ENCODE data around the gene SHANK1. TPM values are rescaled to one million over a fixed set of nuclear protein-coding genes. Genes with fewer than 3 reads are reported as not detected.

SHANK1 gene
- polyA plus RNA-seq, 3 donors: not detected

DNA sequence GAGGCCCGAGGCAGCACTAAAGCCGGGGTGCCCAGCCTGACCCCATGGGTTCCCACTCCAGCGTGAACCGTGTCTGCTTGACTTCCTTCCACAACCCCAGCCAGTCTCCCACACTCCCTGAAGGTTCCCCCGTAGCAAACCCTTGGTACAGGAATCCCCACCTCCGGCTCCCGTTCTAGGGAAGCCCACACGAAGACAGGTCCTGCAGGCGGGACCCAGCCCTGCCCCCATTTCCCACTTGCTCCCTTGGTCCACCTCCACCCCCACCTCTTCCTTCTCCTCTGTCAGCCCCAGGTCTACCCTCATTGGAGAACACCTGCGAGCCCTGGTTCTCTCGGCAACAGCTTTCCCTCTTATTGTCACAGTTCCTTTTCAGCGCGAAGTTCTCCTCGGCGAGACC is 46.5 kb downstream of the SHANK1 start:
- TF ChIP-seq, protein P1, sequence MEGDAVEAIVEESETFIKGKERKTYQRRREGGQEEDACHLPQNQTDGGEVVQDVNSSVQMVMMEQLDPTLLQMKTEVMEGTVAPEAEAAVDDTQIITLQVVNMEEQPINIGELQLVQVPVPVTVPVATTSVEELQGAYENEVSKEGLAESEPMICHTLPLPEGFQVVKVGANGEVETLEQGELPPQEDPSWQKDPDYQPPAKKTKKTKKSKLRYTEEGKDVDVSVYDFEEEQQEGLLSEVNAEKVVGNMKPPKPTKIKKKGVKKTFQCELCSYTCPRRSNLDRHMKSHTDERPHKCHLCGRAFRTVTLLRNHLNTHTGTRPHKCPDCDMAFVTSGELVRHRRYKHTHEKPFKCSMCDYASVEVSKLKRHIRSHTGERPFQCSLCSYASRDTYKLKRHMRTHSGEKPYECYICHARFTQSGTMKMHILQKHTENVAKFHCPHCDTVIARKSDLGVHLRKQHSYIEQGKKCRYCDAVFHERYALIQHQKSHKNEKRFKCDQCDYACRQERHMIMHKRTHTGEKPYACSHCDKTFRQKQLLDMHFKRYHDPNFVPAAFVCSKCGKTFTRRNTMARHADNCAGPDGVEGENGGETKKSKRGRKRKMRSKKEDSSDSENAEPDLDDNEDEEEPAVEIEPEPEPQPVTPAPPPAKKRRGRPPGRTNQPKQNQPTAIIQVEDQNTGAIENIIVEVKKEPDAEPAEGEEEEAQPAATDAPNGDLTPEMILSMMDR (IDR thresholded peaks at IDR 0.05): no peak
- Mint-ChIP-seq H3K9me3 (peaks cover 0 to 24% (median 11%) of the 10 kb centered on the region in 7 donors), H3K4me1 (no peaks in the 10 kb centered on the region), H3K4me3 (peak overlapping the region in 1 of 2 donors; percentile 18), H3K27me3 (ENCODE audit: low read depth in 3 of 3) (peaks cover 56 to 78% (median 64%) of the 10 kb centered on the region in 3 donors), H3K36me3 (peaks cover 1 to 2% of the 10 kb centered on the region in 2 donors), H3K27ac (no peak overlapping the region)
- WGBS (ENCODE audit: insufficient coverage): 26% methylated on average over 15 of the region's 15 CpGs
- DNase-seq: no peak
- intact Hi-C loops (cut with micrococcal nuclease): no loop called here
- H3K36me3 ChIP-seq (replicated peaks in 1 of 2; ENCODE audit: control insufficient read depth in 1 of 2, insufficient read depth in 2 of 2, low read length in 2 of 2): no peaks in the 10 kb centered on the region
- H3K27me3 ChIP-seq (ENCODE audit: control insufficient read depth in 2 of 2, insufficient read depth in 2 of 2, low read length in 2 of 2): peaks cover 10 to 42% of the 10 kb centered on the region in 2 donors
- H3K27ac ChIP-seq (ENCODE audit: low read depth in 1 of 2, low read length in 2 of 2): no peak overlapping the region
- H2AFZ ChIP-seq (ENCODE audit: insufficient read depth, low read depth, low read length, poor library complexity, severe bottlenecking): no peak overlapping the region
- H3K4me2 ChIP-seq (replicated peaks; ENCODE audit: extremely low read depth, low read length, poor library complexity, severe bottlenecking): no peak overlapping the region
- H3K4me3 ChIP-seq (replicated peaks in 1 of 3; ENCODE audit: low read depth in 2 of 3, low read length in 3 of 3): no peak overlapping the region
- peaks cover 0 to 3% of the 10 kb centered on the region in 2 donors for H3K9me3 ChIP-seq (replicated peaks in 1 of 2; ENCODE audit: control insufficient read depth in 1 of 2, insufficient read depth in 1 of 2, low read length in 2 of 2)
- H3K9ac ChIP-seq (ENCODE audit: insufficient read depth, low read length, poor library complexity, severe bottlenecking): no peak overlapping the region
- H3K4me1 ChIP-seq (ENCODE audit: control insufficient read depth in 1 of 2, insufficient read depth in 2 of 2, low read length in 2 of 2): no peaks in the 10 kb centered on the region
- no peaks in the 10 kb centered on the region for H3K79me2 ChIP-seq (ENCODE audit: insufficient read depth, low read length)
- no peaks in the 10 kb centered on the region for H4K20me1 ChIP-seq (ENCODE audit: insufficient read depth, low read length)

GRCh38 chr19:50670102-50670380 is 49.6 kb downstream of the SHANK1 start:
- H3K27ac Mint-ChIP-seq: no peak overlapping the region
- no peak overlapping the region for H2AFZ ChIP-seq (ENCODE audit: insufficient read depth, low read depth, low read length, poor library complexity, severe bottlenecking)
- peaks cover 25 to 64% of the 10 kb centered on the region in 2 donors for H3K27me3 ChIP-seq (ENCODE audit: control insufficient read depth in 2 of 2, insufficient read depth in 2 of 2, low read length in 2 of 2)
- no peak overlapping the region for H3K9ac ChIP-seq (ENCODE audit: insufficient read depth, low read length, poor library complexity, severe bottlenecking)
- H3K9me3 ChIP-seq (replicated peaks in 1 of 2; ENCODE audit: control insufficient read depth in 1 of 2, insufficient read depth in 1 of 2, low read length in 2 of 2): no peaks in the 10 kb centered on the region
- H3K4me2 ChIP-seq (replicated peaks; ENCODE audit: extremely low read depth, low read length, poor library complexity, severe bottlenecking): no peak overlapping the region
- H3K79me2 ChIP-seq (ENCODE audit: insufficient read depth, low read length): no peaks in the 10 kb centered on the region
- no peaks in the 10 kb centered on the region for H3K4me1 Mint-ChIP-seq
- TF ChIP-seq, protein P1 (IDR thresholded peaks at IDR 0.05): no peak
- H3K36me3 Mint-ChIP-seq: peaks cover 0 to 1% of the 10 kb centered on the region in 2 donors
- H3K4me3 ChIP-seq (replicated peaks in 1 of 3; ENCODE audit: low read depth in 2 of 3, low read length in 3 of 3): no peak overlapping the region
- H3K4me3 Mint-ChIP-seq: peak overlapping the region in 1 of 2 donors; percentile 69
- no peak for DNase-seq
- peaks cover 0 to 16% (median 9%) of the 10 kb centered on the region in 7 donors for H3K9me3 Mint-ChIP-seq
- no peaks in the 10 kb centered on the region for H4K20me1 ChIP-seq (ENCODE audit: insufficient read depth, low read length)
- intact Hi-C loops (cut with micrococcal nuclease): no loop called here
- no peak overlapping the region for H3K27ac ChIP-seq (ENCODE audit: low read depth in 1 of 2, low read length in 2 of 2)
- peaks cover 62 to 90% (median 70%) of the 10 kb centered on the region in 3 donors for H3K27me3 Mint-ChIP-seq (ENCODE audit: low read depth in 3 of 3)
- 41% methylated on average over 5 of the region's 5 CpGs for WGBS (ENCODE audit: insufficient coverage)
- no peaks in the 10 kb centered on the region for H3K4me1 ChIP-seq (ENCODE audit: control insufficient read depth in 1 of 2, insufficient read depth in 2 of 2, low read length in 2 of 2)
- no peaks in the 10 kb centered on the region for H3K36me3 ChIP-seq (replicated peaks in 1 of 2; ENCODE audit: control insufficient read depth in 1 of 2, insufficient read depth in 2 of 2, low read length in 2 of 2)
